Stimulated activated CD4-positive, alpha-beta T cell treated with anti-CD3 and anti-CD28 coated beads, Interleukin-1b, Interleukin-23, amount 100 ng/mL, for 1 hour (primary cell): ENCODE results near the gene UNC13C.

ENCODE experiments used
- DNase-seq, 2 donors: peaks; one replicate each; pipeline ENCODE4 v3.0.0-alpha.2; 2020; ENCODE audit warnings: low read depth in 2 of 2

UNC13C gene

GRCh38 chr15:54481819-54482218, 503.6 kb downstream of the UNC13C start:
- DNase-seq, result no peak

- DNase-seq, result no peak
Observed at GRCh38 chr15:54482251-54482650, 504.0 kb downstream of the UNC13C start.

DNA sequence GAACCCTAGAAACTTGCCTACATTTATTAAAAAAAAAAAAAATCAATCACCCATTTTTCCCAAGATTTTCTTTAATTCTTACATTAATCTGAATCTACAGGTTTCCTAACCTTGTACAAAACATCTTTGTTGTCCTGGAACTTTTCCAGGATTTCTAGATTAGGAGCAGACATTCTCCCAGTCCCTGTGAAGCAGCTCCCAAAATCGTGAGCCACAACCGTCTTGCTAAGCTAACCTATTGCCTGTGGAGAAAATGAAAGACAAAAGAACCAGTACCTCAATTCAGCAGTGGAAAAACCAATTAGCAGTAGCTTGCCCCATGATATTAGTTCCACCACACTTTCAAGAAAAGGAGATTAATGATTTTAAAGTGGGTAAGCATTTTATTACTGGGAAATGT, 522.1 kb downstream of the UNC13C start:
- no peak for DNase-seq

- DNase-seq, result no peak
Observed at GRCh38 chr15:54502416-54503075, 524.3 kb downstream of the UNC13C start.

GRCh38 chr15:54504695-54505094, 526.5 kb downstream of the UNC13C start:
- DNase-seq, result no peak

GRCh38 chr15:54506977-54507524, 528.8 kb downstream of the UNC13C start:
- no peak for DNase-seq

DNA sequence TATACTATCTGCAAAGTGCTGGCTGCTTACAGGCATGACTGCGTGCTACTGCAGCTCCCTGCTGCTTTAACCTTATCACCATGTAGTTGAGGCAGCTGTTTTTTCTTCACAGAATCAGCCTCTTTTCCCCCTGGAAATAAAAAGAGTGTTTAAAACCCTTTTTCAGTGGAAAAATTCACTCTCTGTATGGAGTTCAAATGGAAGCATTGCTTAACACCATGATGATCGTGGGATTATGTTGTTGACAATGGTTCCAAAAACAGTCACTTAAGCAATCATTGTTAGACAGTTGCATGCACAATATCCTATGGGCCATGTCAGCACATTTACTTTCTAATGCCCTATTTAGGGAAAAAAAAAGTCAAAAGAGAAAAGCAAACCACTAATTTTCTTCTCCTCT, 536.4 kb downstream of the UNC13C start:
- DNase-seq, result no peak

DNA sequence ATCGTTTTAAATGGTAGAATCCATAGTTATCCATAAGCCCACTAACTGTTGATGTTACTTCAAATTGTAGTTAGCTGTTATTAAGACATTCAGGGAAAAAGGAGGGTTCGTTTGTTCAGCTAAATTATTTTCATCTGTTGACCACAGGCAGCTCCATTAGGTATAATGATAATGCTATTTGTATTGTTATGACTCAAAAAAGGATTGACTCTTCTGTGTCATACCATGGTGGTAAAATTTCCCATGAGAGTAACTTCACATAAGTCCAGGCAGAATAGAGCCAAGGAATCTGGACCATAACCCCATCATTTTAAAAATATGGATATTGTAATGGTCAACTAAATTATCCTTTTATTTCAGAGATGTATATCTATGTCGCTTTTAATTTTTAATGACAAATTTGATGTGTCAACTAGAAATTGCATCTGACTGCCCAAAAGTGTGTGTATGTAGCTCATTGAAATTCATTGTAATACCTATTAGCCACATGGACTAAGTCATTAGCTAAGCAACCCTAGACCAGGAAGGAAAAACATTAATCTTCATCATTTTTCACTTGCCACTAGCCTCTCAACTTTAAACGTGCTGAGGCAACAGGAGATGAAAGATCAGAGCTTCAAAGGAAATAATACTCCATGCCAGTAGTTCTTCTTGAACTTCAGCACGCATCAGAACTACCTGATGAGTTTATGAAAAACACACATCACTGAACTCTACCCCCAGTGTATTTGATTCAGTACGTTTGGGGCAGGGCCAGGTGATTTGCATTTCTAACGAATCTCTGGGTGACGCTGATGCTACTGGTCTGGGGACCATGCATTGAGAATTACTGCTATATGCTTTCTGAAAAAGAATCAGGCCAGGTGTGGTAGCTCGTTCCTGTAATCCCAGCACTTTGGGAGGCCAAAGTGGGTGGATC, 537.7 kb downstream of the UNC13C start:
- no peak for DNase-seq

- DNase-seq, result no peak
Observed at GRCh38 chr15:54517366-54517765, 539.1 kb downstream of the UNC13C start.

DNA sequence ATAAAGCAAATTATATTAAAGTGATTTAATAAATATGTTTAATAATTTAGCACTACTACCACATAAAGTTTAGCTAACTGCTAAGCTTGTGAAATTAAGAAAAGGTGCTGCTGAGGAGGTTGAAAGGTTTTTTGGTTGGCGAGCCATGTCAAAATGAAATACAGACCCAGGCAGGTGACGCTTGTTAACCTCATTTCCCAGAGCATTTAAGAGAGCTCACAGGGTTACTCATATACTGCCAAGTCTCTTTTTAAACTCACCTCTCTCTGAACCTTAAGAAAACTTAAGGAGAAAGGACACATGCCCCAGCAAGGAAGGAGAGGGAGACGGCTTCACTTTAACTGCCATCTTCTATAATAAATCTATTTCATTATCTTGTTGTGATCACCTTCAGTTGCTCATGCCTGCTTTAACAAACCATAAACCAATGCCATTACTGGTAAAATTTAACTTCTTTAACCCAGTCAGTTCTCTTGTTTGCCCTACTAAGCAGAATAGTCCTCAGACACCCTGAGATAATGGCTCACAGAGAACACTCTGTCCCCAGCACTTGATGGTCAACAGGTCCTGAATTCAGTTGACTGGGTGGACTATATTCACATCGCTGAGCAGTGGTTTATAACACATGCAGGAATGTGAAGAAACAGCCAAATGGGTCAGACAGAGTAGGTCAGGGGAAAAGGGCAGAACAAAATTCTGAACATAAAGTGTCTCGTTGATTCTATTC, 540.1 kb downstream of the UNC13C start:
- no peak for DNase-seq

DNA sequence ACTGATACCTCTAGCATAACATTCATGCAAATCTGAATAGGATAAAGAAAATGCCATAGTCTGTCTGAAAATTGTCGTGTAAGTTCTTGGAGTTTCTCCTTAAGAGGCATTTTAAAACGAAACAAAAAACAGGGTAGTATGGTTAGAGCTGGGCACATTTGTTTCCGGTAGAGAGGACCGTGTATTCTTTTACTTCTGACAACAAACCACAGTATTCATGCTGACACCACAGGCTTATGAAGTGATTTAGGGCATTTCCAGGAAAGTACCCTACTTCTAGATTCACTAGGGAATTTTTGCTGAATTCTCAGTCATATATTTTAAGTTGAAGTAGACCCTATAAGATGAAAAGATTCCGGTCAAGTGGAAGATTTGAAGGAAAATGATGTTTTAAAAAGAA, 541.3 kb downstream of the UNC13C start:
- DNase-seq, result no peak

GRCh38 chr15:54520616-54521015, 542.4 kb downstream of the UNC13C start:
- DNase-seq, result no peak

DNA sequence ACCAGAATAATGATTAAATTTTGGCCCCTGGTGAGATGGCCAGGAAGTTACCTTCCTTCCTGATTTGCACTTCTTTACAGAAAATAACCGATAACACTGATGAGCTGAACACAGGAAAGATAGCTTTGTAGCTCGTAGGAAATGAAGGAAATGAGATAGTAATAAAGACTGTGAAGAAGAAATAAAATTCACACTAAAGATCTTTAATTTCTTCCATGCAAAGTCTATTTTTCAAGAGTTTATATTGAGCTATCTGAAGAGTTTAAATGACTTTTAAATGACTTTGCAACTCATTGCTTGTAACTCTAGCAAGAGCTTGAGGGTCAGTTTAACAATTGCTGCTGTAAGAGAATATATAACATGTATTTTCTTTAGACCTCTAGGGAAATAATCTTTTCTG, 543.0 kb downstream of the UNC13C start:
- DNase-seq, result no peak

DNA sequence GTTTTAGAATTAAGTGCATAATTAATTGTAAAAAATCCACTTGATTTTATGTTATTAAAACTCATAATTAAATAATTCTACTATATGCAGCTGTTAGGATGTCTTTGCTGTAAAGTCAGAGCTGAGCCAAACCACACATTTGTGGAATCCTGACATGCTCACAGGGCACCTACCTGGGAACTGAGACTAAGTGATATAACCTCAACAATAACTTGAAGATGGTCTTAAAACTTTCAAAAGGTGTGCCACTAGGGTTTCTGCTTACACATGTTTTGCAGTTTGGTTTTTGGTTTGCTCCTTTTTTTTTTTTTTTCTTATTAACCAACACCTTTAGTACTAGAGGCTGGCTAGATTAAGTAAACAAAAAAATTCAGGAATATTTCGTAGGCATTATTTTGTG, 549.8 kb downstream of the UNC13C start:
- no peak for DNase-seq

DNA sequence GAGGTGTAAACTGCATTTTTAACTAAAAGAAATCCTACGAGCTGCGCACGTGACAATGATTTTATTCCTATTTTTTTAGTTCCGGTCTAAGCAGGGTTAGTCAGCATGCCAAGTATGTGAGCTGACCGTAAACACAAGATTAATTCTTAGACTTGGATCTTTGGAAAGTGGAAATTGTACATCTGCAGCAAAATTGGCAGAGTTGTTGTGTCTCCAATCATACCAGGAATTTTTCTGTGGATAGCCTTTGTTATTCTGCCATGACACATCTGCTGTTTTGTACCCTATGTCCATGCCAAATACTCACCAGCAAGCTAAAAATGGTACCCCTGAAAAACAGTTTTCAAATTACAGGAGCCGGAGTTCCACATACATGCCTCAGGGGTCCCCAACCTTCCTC, 562.5 kb downstream of the UNC13C start:
- no peak for DNase-seq

GRCh38 chr15:54547491-54547890, 569.2 kb downstream of the UNC13C start:
- DNase-seq, result no peak

DNA sequence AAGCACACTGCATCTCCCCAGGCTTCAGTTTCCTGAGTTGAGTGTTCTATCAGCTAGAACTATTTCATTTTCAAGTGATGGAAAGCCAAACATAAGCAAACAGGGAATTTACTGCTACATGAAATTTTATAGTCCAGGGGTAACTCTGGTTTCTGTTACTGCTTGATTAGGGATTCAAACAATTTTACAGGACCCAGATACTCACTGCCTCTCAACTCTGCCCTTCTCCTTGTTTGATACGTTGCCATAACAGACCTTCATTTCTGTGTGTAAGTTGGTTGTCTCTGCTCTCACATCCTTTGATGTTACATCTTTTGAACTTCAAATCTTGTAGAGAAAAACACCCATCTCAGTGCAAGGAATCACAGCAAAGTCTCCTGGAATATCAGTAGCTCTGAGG, 572.7 kb downstream of the UNC13C start:
- no peak for DNase-seq

GRCh38 chr15:54556231-54556630, 578.0 kb downstream of the UNC13C start:
- no peak for DNase-seq

- no peak for DNase-seq
Observed at GRCh38 chr15:54559405-54560069, 581.3 kb downstream of the UNC13C start.

DNA sequence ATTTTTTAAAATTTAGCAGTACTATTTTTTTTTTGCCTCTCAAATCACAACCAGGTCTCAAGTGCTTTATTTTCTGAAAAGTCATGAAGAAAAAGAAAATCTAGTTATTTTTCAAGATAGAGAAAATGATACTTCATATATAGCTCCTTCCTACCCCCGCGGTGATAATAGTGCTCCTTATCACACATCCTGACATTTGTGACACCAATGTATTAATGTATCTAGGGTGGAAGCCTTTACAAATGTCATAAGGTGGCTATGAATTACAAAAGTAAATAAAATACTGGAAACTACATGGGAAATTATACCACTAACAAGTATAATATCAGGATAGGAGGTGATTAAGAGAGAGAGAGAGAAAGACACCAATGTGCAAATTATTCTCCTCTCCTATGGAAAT, 582.2 kb downstream of the UNC13C start:
- DNase-seq, result no peak

DNA sequence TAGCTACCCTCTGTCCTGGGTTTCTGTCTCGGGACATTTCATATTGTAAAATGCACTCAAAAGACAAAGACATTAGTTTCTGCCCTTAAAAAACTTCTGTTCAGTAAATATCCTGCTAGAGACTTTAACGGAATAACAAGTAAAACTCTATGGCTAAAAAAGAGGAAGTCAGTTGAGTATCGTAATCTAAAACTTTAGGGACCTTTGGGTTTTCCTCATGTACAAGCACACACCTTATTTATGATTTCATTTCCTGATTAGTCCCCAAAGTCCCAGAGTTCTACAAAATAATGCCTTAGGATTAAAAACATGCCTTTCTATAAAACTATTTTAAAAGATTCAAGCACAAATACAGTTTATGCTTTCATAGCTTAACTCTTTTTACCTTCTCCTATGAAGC, 585.9 kb downstream of the UNC13C start:
- no peak for DNase-seq

- DNase-seq, result no peak
Observed at GRCh38 chr15:54566654-54567053, 588.4 kb downstream of the UNC13C start.
